Fibroblast of the conjunctiva (primary cell): ENCODE measurements around the gene IFITM2.
"Not testable (repeated sequence)": the region's sequence is repeated elsewhere in the genome, so short reads cannot be mapped to it uniquely, and the experiment has no call there.

Experiments used
- DNase-seq: peaks from one replicate; pipeline ENCODE4 v3.0.0-alpha.2; 2010; ENCODE audit warnings: low read depth

The IFITM2 gene

GRCh38 chr11:342328-342727 lies 34.7 kb downstream of the IFITM2 start:
- no peak for DNase-seq

DNA sequence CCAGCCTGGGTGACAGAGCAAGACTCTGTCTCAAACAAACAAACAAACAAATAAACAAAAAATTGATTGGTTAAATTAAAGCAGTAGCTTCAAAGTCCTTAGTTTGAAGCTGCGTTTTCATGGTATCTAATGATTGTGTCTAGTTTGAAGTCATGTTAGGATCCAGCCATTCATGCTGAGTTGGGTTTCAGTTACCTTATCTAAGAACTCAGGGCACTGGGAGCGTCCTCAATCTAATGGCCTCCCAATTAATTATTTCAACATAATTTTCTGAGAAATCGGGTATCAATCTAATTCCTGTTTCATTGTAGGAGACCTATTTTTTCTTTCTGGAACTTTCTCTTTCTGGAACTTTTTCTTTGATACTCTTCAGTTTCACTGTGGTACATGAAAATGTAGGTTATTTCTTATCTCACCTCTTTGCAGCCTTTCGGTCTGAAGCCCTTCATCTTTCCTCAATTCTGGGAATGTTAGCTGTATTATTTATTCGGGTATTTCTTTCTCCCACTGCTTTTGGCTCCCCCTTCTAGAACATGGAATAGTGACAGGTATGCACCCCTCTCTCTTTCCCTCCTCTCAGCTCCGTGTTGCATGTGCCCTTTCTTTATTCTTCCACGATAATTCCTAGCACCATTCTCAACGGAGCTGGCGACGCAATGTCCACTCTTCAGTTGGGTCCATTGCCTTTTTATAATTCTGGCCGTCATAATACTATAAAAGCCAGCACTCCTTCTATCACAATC lies 37.4 kb downstream of the IFITM2 start:
- no peak for DNase-seq

GRCh38 chr11:346529-346928 lies 38.9 kb downstream of the IFITM2 start:
- no peak for DNase-seq

GRCh38 chr11:349270-349954 lies 41.8 kb downstream of the IFITM2 start:
- not testable (repeated sequence) for DNase-seq

GRCh38 chr11:350033-350722 lies 42.6 kb downstream of the IFITM2 start:
- DNase-seq = not testable (repeated sequence)

- DNase-seq = no peak
Measured at GRCh38 chr11:350723-351255, 43.2 kb downstream of the IFITM2 start.

DNA sequence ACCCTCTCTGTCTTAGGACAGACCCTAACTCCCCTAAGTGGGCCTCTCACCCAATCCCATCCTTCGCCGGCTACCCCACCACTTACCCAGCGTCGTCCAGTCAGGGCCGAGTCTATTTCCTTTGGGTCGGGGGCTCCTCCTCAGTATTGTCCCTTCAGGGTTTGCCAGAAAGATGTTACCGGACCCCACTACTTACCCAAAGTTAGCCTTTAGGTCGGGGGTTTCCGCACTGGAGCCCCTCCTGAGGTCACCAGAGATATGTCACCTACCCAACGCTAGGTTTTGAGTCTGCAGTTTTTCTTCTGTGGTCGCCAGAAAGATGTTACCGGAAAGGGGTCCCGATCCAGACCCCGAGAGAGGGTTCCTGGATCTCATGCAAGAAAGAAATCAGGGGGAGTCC lies 43.8 kb downstream of the IFITM2 start:
- no peak for DNase-seq

- DNase-seq = no peak
Measured at GRCh38 chr11:352456-353031, 44.9 kb downstream of the IFITM2 start.

- DNase-seq = peak; percentile 92
Measured at GRCh38 chr11:353179-353873, 45.7 kb downstream of the IFITM2 start.

DNA sequence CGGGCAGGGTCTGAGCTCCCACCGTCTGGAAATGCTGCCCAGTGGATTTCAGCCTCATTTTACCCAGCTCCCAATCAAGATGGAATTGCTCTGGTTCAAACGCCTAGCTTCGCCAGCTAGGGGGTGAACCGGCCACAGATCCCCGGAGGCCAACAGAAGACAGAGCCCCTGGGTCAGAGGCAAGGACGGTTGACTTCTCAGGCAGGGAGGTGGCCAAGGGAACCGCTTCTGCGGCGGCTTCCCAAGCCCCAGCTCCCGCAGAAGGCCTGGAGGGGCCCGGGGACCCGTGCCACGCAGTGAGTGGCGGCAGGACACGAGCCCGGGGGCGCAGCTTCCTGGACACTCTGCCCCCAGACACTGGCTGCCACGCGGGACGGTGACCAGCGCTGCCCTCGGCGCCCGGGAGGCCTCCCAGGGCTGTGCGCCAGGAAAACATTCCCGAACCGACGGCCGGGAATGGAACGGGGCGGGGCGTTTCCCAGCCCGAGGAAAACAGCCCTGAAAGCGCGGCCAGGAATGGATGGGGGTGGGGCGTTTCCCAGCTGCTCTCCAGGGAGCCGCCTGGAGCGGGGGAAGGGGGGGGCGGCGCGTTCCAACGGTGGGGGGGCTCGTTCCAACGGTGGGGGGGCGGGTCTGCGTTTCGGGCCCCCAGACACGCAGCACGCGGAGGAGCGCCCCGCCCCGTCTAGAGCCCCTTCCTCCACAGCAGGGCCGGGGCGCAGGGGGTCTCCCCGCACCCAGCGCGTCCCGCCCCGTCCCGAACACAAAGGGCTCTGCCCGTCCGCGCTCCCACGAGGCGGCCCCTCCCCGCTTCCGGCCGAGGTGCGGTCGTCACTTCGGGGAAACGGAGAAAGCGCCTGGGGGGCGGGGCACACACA lies 48.2 kb downstream of the IFITM2 start:
- peak; percentile 92 for DNase-seq

- no peak for DNase-seq
Measured at GRCh38 chr11:356610-357009, 49.0 kb downstream of the IFITM2 start.

DNA sequence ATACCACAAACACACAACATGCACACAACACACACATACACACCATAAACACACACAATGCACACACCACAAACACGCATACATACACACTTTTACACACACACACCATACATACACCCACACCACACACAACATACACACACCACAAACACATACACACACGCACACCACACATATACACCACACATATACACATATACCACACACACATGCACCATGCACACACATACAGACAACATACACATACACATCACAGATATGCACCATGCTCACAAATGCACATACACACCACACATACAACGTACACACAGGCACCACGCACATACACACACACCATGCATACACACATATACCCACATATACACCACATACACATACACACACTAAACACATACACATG lies 50.0 kb downstream of the IFITM2 start:
- DNase-seq = no peak

- no peak for DNase-seq
Measured at GRCh38 chr11:358129-358800, 50.6 kb downstream of the IFITM2 start.
